BJ (cell line): ENCODE results near the gene URGCP. TPM values are rescaled to one million over a fixed set of nuclear protein-coding genes. Genes with fewer than 3 reads are reported as not detected.

ENCODE experiments used
- CTCF ChIA-PET: fragments of 350-600 bp; formaldehyde crosslinking; extraction: SDS; loops from one replicate; lab custom pipeline; 2021; ENCODE audit warnings: antibody characterized with exemption, inconsistent platforms; lab: Yijun Ruan, JAX
- POLR2A ChIA-PET: fragments of 300-600 bp; sonication (Branson Sonifier 250); formaldehyde crosslinking; extraction: SDS; loops from one replicate; lab custom pipeline; 2021; ENCODE audit warnings: antibody characterized with exemption; lab: Charles Lee
- DNase-seq: peaks from one replicate; pipeline ENCODE4 v3.0.0-alpha.2; 2011; ENCODE audit warnings: low read depth
- H3K27me3 ChIP-seq: 2 replicates; pipeline ENCODE4 v1.6.0; 2011; ENCODE audit warnings: low read length; ENCODE audit not compliant: control insufficient read depth, insufficient read depth
- H3K36me3 ChIP-seq: 2 replicates; pipeline ENCODE4 v1.5.1; 2011; ENCODE audit warnings: low read length; ENCODE audit not compliant: control insufficient read depth, insufficient read depth
- H3K4me3 ChIP-seq: 2 replicates; pipeline ENCODE4 v1.5.1; 2011; ENCODE audit warnings: low read depth, mild to moderate bottlenecking, control low read depth, low read length
- polyA plus RNA-seq: library from polyadenylated mRNA; depleted of rRNA; stranded (reverse); fragments of >200 nt; gene quantifications from 2 replicates; pipeline ENCODE4 v1.2.3, GENCODE V29; 2011
- TF ChIP-seq, protein P1 (sequence below): IDR thresholded peaks from 2 replicates; pipeline ENCODE4 v1.5.1; 2011; ENCODE audit warnings: low read depth, mild to moderate bottlenecking, control low read depth, inconsistent platforms, low read length, moderate library complexity; ENCODE audit not compliant: insufficient read depth

Gene URGCP
- polyA plus RNA-seq, 1 experiment, result 41.6 TPM

DNA sequence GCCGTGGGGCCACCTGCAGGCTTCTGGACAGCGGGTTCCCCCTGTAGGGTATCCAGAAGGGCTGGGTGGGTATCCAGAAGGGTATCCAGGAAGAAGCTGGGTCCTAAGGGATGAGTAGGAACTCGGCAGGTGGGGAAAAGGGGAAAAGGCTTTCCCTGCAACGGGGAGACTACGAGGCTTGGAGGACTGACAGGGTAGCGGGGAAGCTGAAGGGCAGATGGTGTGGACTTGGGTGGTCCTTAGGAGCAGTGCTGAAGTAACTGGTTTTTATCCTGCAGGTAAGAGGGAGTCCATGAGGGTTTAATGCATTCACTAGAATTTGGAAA, 20.4 kb upstream of the URGCP start:
- Histone ChIP-seq H3K27me3 (no peaks in the 10 kb centered on the region), H3K4me3 (peak overlapping the region; percentile 60), H3K36me3 (no peaks in the 10 kb centered on the region)
- TF ChIP-seq, protein P1, sequence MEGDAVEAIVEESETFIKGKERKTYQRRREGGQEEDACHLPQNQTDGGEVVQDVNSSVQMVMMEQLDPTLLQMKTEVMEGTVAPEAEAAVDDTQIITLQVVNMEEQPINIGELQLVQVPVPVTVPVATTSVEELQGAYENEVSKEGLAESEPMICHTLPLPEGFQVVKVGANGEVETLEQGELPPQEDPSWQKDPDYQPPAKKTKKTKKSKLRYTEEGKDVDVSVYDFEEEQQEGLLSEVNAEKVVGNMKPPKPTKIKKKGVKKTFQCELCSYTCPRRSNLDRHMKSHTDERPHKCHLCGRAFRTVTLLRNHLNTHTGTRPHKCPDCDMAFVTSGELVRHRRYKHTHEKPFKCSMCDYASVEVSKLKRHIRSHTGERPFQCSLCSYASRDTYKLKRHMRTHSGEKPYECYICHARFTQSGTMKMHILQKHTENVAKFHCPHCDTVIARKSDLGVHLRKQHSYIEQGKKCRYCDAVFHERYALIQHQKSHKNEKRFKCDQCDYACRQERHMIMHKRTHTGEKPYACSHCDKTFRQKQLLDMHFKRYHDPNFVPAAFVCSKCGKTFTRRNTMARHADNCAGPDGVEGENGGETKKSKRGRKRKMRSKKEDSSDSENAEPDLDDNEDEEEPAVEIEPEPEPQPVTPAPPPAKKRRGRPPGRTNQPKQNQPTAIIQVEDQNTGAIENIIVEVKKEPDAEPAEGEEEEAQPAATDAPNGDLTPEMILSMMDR, result no peak
- CTCF ChIA-PET, result interaction anchor here (0.8 to 1.6 kb wide), 3 partner anchors 18 to 68 kb away, joined by 3 to 4 read pairs (median 3); no protein-coding TSS in a partner anchor
- no peak for DNase-seq
- POLR2A ChIA-PET, result no interaction called here

DNA sequence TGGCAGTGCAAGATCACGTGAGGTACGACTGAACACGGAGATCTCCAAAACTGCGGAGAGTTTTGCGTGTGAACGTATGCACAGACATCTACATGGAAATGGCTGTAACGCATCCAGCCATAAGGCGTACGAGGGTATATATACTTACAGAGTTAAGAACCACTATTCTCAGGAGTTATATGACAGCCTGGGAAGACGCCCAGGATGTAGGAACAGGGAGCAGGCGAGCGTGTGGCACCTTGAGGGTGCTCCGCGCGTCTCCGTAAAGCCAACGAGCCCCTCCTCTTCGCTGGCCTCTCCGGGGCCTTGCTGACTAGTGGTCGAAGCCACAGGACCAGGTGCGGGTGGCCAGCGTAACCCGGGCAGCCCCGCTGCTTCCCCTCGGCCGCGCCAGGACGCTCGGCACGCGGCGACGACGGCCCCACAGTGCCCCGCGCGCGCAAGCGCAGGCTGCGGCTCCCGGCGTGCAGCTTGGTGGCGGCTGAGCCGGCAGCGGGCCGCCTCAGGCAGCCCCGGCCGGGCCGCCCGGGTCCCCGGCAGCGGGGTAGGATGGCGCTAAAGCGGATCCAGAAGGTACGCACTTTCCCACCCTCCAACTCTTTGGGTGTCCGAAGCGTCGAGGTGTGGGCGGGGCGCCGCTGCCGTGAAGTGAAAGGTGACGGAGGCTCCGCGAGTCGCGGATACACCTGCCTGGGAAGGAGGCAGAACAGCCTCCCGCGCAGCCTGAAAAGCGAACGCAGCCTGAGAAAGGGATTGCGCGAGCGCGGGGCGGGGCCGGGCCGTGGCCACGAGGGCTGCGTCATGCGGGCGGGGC, 19.8 kb upstream of the URGCP start, which contains the start of gene UBE2D4:
TSS of gene UBE2D4 (plus strand) at position 453 of the 814 bp plus-strand sequence. CDS start at position 550, 97 bp downstream.
- H3K27me3 ChIP-seq, result no peaks in the 10 kb centered on the region
- TF ChIP-seq, protein P1, result no peak; the same call in 1 of the 2 replicates
- H3K4me3 ChIP-seq, result peak within 1 kb of the TSS; percentile 60
- no peak for DNase-seq
- POLR2A ChIA-PET, result no interaction called here
- CTCF ChIA-PET, result interaction anchor here (0.8 to 1.6 kb wide), 3 partner anchors 18 to 67 kb away, joined by 3 to 4 read pairs (median 3); no protein-coding TSS in a partner anchor
- H3K36me3 ChIP-seq, result no peaks in the 10 kb centered on the region

DNA sequence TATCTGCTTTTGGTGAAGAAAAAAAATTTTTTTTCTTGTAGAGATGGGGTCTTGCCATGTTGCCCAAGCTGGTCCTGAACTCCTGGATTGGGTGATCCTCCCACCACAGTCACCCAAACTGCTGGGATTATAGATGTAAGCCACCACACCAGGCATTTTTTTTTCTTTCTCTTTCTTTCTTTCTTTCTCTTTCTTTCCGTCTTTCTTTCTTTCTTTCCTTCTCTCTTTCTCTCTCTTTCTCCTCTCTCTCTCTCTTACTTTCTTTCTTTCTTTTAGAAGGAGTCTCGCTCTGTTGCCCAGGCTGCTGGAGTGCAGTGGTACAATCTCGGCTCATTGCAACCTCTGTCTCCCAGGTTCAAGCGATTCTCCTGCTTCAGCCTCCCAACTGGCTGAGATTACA, 16.3 kb upstream of the URGCP start:
- H3K36me3 ChIP-seq, result no peaks in the 10 kb centered on the region; the same call in 1 of the 2 replicates
- DNase-seq, result no peak
- ChIA-PET POLR2A (no interaction called here), CTCF (interaction anchor here (0.6 to 1.2 kb wide), 2 partner anchors 19 to 425 kb away, joined by 3 read pairs; no protein-coding TSS in a partner anchor)
- no peaks in the 10 kb centered on the region for H3K27me3 ChIP-seq
- H3K4me3 ChIP-seq, result no peak overlapping the region
- TF ChIP-seq, protein P1, result no peak

DNA sequence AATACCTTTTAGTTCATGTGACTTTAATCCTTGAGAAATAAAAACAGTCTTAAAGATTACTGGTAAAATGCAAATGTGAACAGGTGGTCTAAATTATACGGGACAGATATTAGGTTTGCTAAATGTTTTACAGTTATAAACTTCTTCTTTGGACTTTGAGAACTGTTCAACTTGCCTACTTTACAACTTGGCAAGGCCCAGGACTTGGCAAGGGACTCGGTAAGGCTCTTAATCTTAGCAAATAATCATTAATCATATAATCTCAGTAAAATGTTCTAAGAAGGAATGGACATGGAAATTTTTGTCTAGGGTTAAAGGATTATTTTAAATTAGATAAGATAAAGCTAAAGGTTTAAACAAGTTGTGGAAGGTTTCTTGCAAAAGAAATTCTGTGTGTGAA, 15.0 kb upstream of the URGCP start:
- ChIA-PET POLR2A (no interaction called here), CTCF (interaction anchor here (0.6 kb wide), 1 partner anchor 320 kb away, joined by 3 read pairs; no protein-coding TSS in a partner anchor)
- no peaks in the 10 kb centered on the region for H3K27me3 ChIP-seq
- no peak for DNase-seq
- TF ChIP-seq, protein P1, result no peak
- no peaks in the 10 kb centered on the region; the same call in 1 of the 2 replicates for H3K36me3 ChIP-seq
- no peak overlapping the region for H3K4me3 ChIP-seq

DNA sequence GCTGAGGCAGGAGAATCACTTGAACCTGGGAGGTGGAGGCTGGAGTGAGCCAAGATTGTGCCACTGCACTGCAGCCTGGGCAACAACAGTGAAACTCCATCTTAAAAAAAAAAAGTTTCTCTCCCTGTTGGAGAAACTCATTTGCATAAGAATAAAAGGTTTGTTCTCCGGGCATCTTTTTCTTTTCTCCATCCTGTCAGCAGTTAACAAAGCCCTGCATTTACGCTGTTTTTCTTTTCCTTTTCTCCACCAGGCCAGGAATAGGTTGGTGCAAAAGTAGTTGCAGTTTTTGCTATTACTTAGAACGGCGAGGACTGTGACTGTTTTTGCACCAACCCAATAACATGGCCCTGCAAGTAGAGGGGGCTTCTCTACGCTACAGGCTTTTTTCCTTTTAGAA, 9.5 kb upstream of the URGCP start:
- no peaks in the 10 kb centered on the region for H3K27me3 ChIP-seq
- no peaks in the 10 kb centered on the region; the same call in 1 of the 2 replicates for H3K36me3 ChIP-seq
- TF ChIP-seq, protein P1, result no peak
- CTCF ChIA-PET, result no interaction called here
- POLR2A ChIA-PET, result no interaction called here
- no peak for DNase-seq
- no peak overlapping the region for H3K4me3 ChIP-seq
